Inflammatory macrophage treated with lipopolysaccharide for 4 hours (primary cell): ENCODE measurements around the gene NUDT8.
"Not testable (repeated sequence)": the region's sequence is repeated elsewhere in the genome, so short reads cannot be mapped to it uniquely, and the experiment has no call there.

Experiments used
- DNase-seq: peaks from one replicate; pipeline ENCODE4 v3.0.0-alpha.2; 2020

The NUDT8 gene

DNA sequence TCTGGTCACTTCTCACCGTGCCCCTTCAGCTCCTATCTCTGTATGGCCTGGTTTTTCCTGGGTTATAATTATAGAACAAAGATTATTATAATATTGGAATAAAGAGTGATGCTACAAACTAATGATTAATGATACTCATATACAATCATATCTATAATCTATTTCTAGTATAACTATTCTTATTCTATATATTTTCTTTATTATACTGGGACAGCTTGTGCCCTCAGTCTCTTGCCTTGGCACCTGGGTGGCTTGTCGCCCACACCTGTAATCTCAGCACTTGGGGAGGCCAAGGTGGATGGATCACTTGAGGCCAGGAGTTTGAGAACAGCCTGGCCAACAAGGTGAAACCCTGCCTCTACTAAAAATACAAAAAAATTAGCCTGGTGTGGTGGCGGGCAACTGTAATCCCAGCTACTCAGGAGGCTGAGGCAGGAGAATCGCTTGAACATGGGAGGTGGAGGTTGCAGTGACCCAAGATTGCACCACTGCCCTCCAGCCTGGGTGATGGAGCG is 30.0 kb upstream of the NUDT8 start:
- DNase-seq: not testable (repeated sequence)

DNA sequence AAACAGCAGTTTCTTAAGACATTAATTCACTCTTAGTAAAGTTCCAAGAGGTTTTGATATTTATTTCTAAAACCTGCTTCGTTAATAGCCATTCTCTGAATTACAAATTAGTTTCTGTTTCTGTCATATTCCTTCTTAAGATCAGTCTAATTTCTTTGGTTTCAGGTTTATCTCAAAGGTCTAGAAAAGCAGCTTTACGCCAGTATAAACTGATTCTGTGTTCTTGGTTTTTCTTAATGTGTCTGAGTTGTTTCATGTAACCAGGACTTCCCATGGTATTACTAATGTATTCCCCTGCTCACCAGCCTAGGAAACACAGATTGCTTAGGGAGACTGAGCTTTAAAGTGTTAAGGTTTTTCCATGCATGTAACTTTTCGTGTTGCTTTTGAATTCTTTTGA is 27.6 kb upstream of the NUDT8 start:
- no peak for DNase-seq

DNA sequence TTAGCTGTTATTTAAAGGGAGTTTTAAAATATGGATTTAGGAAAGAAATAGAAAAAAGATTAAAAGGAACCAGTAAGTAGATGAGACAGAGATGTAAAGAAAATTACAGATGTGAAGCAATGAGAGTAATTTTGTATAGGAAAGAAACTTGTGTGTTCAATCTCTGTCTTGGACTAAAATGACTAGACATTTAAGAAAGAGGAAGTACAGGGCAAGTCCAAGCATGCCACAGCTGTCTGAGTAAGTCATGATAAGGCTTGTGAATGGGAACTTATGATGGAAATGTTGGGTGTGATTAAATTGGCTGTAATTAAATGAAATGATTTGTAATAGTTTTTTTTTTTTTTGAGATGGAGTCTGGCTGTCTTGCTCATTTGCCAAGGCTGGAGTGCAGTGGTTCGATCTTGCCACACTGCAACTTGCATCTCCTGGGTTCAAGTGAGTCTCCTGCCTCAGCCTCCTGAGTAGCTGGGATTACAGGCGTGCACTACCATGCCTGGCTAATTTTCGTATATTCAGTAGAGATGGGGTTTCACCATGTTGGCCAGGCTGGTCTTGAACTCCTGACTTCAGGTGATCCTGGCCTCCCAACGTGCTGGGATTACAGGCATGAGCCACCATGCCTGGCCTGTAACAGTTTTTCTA is 26.7 kb upstream of the NUDT8 start:
- DNase-seq: peak; percentile 67

DNA sequence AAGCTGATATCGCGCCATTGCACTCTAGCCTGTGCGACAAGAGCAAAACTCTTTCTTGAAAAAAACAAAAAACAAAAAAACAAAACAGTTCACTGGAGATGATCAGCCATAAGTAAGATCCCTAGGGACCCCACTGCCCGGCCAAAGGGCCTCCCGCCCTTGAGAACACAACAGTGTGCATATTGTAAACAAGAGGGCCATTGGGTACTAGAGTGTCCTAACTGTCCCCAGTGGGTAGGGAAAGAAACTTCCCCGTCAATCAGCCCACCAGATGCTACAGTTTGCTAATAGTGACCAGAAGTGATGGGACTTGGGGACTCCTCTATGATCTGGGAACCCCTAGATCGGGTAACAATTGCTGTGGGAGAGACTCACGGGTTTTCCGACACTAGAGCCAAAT is 24.5 kb upstream of the NUDT8 start:
- DNase-seq: no peak

DNA sequence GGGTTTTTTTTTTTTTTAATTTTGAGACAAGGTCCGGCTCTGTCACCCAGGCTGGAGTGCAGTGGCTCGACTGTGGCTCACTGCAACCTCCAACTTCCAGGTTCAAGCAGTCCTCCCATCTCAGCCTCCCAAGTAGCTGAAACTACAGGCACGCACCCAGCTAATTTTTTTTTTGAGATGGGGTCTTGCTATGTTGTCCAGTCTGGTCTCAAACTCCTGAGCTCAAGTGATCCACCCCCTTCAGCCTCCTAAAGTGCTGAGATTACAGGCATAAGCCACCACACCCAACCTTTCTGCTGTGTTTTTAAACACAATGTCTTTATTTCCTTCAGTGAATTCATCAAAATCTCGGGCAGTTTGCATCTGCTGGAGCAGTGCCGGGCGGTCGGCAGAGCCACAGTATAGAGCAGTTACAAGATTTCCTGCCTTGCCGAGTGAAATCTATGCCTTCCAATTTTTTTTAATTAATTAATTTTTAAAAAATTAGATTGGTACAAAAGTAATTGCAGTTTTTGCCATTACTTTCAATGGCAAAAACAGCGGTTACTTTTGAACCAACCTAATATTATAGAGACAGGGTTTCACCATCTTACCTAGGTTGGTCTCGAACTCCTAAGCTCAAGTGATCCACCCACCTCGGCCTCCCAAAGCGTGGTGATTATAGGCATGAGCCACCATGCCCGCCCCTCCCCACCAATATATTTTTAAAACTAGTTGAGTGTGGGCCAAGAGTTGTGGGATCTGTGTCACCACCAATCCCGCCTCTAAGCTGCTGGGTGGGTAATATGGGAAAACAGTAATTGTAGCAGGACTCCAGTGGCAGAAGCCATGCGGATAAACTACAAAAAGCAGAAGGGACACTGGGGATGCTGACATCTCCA is 23.5 kb upstream of the NUDT8 start:
- no peak for DNase-seq

DNA sequence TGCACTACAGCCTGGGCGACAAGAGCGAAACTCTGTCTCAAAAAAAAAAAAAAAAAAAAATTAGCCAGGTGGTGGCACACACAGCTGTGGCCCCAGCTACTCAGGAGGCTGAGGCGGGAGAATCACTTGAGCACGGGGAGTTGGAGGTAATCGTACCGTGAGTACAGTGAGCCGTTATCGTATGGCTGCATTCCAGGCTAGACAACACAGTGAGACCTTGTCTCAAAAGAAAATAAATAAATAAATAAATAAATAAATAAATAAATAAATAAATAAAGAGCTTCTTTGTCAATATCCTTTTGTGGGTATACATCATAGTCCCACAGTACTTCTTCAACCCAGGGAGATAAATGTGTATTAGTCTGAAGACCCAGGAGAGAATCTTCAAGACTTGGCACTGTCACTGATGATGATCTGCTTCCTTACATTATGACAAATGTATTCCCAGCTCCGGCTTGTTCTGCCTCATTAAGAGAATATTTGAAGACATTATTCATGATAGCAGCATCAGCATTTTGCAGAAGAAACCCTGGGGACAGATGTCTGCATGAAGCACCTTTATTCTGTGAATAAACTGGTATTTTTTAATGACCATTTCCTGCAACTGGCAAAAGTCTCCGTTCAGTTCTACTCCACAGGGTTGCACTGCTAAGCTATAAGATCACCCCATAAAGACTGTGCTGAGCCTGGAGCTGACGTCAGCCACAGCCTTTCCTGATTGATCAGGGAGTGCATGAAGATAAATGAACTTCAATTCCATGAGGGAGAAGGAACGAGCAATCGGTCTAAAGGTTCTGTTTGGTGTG is 22.4 kb upstream of the NUDT8 start:
- DNase-seq: no peak

DNA sequence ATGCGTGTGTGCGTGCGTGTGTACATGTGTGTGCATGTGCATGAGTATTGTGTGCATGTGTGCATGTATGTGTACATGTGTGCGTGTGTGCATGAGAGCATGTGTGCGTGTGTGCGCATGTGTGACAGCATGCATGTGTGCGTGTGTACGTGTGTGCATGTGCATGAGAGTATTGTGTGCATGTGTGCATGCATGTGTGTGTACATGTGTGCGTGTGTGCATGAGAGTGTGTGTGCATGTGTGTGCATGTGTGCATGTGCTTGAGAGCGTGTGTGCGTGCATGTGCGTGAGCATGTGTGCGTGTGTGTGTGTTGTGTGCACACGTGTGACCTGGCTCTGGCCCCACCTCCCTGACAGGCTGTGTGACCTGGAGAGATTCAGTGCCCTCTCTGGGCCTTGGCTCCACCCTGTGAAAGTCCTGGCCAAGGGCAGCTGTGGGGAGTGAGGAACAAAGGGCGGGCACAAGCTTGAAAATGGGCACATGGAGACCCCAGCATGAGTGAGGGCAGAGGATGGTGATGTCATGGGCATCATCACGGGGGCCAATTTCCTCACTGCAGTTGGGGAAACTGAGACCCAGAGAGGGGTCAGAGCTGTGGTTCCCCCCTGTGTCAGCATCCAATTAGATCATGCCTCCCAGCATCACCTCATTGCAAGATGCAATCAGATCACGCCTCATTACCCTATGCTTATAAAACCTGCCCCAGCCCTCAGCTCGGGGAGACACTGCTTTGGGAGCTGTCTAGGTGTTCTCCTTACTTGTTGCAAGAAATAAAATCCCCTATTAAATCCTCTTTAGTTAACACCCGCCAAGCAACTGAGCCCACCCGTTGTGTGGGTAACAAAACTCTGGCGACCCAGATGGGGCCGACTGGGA is 20.1 kb upstream of the NUDT8 start:
- DNase-seq: no peak

DNA sequence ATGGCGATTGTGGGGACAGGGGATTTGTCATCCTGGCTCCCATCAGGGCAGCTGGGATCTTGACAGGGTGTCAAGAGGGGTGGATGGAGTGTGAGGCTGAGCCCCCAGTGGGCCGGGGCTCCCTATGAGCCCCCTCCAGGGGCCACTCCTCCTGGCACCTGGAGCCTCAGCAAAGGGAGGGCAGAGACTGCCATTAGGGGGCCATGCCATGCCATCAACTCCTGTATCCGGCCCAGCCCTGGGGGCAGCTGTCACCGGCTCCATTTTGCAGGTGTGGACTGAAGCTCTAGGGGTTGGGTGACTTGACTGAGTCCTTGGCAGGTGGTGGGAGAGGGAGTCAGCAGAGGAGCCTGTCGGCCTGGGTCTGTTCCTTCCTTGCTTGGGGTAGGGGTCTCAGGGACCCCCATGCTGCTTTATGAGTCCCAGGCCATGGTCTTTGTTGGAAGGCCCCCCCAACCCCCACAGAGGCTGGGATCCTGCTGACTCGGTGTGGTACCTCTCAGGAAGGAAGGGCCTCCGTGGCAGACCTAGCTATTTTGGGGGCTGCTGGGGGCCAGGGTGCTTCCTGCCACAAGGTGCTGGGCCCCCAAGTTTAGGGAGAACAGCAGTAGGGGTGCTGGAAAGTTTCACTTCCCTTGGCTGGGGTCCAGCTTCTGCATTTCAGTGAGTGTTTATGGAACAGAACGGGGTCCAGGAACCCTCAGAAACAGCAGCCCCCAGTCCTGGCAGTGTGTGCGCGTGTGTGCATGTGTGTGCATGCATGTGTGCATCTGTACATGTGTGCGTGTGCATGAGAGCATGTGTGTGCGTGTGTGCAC is 19.3 kb upstream of the NUDT8 start:
- peak; percentile 8 for DNase-seq

DNA sequence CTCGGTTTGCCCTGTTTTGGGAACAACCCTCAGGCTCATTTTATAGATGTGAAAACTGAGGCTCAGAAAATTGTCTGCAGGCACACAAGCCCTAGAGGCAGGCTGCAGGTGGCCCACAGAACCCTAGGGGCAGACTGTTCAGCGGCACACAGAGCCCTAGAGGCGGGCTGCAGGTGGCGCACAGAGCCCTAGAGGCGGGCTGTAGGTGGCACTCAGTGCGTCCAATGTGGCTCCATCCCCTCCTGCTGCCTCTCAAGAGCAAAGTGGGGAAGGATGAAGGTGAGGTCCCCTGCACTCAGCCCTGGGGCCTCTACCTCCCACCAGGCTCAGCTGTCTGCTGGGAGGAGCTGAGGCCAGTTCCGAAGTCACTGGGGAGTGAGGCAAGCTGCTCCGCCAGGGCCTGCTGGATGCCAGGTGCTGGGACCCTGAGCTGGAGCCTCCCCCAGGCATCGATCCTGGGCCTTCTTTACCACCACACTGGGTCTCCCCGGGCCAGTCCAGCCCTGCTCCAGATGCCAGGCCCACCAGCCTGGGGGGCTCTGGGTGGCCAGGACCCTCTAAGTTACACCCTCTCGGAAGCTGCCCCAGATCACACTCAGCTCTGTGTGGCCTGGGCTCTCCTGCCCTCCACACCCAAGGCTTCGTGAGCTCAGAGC is 18.5 kb upstream of the NUDT8 start:
- DNase-seq: peak; percentile 10

DNA sequence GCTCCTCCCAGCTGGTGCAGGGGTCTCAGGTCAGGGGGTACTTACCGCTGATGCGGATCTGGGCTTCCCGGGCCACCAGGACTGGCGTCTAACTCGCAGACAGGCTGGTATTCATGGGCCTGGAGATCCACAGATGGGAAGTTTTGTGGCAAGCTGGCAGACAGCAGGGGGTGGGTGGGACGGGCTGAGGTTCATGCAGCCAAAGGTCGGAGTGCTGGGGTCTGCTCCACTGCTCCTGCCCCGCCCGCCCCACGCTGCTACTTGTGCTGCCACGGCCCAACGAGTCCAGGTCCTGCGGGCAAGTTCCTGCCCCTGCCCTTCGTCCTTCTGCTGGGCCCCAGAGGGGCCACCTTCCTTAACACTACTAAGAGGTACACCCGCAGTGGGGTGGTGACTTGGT is 17.7 kb upstream of the NUDT8 start:
- no peak for DNase-seq

DNA sequence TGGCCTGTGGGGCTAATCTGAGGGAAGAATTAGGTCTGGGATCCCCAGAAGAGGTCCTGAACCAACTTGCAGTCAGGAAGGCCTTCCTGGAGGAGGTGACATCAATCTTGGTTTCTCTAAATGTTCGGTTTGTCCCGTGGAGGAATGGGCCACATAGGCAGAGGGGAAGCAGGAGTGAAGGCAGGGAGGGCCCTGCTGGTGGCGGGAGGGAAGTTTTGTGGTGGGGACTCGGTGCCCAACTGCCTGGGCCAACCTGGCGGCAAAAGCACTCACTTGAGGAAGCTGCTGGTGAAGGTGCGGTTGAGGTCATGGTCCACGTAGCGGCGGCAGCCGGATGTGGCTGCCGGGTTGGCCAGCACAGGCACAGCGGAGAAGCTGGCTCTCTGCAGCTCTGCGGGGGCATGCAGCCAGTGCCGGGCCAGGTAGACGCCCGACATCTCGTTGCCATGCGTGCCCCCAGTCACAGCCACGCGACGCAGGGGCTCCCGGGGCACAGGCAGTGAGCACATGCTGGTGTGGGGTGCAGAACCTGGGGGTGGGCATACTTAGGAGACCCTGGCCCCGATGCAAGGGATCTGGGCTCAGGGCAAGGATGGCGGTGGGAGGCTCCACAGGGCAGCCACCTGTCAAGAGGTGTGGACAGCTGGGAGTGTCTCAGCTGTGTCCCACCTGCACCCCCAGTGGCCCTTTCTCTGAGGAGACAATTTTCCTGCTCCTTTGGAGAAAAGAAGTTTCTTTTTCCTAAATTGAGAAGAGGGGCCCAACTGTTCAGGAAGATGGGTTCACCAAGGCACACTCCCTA is 17.0 kb upstream of the NUDT8 start:
- DNase-seq: no peak

DNA sequence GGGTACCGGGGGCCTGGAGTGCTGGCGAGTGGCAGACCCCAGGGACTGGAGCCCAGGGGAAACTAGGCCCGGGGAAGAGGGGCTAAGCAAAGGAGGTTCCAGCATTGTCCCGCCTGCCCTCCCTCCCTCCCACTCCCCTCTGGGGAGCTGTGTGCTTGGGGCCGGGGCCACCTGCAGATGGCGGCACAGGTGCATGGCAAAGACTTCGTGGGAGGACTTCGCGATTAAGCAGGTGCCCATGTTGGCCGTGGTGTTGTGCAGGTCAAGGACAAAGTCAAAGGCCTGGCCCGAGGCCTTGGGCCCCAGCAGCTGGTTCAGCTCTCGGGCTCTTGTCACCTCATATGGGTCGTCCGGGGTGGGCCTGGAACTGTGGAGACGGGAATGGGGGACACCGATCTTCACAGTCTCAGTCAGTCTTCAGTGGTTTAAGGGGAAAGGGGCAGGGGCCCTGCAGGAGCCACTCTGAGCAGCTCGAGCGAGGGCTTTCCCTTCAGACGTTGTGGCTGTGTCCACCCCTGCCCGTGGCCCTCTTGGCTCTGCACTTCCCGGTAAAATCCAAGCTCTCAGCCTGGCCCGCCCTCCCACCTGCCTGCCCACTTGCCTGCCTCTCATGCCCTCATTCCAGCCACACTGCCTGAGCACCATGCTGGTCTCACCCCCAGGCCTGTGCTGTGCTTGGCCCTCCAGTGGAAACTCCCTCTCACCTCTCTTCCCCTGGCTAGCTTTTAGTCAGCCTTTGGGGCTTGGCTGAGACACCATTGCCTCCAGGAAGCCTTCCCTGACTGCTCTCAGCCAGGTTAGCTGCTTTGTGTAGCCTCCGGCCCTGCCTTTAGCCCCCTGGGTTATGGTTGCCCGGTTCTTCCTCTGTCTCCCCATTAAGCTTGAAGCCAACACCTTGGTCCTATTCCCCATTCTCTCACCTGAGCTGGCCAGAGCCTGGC is 16.1 kb upstream of the NUDT8 start:
- no peak for DNase-seq

DNA sequence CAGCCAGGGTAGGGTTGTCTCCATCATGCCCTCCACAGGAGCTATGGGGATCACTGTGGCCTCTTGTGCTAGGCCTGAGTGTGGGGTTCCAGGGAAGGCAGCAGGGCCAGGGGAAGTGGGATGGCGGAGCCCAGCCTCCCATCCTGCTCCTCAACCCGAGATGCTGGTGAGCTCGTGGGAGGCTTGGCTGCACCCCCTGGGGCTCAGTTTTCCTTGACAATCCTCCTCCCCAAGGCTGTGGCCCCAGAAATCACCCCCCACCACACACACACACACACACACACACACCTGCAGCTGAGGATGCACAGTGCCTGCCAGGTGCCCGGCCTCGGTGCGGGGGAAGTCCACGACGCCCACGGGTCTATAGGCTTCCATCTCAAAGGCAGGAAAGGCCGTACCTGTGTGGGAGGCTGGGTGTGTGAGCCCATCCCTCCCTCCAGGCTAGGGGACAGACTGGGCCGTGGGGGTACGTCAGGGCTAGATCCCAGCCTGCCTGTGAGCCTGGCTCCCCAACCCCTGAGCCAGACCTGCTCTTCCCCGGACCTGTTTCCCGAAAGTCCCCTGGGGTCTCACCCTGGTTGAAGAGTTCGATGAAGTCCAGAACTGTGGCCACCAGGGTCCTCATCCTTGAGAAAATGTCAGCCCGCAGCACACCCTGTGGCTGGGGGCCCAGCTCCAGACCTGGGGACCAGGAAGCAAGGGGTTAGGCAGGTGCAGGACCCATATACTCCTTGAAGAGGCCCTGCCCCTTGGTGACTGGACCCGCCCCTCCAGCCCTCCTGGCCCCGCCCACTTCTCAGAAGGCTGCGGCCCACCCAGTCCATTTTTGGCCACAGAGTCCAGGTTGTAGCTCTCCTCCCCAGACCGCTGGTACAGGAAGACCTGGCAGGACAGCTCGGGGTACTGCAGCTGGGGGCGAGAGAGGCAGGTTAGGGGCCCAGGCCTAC is 15.0 kb upstream of the NUDT8 start:
- no peak for DNase-seq

DNA sequence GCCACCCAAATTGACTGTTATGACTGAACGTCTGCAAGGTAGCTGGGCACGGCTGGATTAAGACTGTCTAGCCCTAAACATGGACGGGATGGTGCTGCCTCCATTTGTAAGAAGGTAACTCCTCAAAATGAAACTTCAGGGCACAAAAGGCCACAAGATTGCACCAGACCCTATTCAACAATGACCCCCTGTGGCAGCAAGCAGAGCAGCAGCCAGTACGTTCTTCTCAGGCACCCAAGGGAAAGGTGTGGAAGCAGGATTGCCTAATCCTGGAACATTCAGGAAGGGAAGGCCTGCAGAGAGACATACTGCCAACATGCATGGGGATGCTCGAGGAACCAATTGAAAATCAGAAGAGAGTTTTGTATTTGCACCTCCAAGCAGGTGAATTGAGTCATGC is 14.3 kb upstream of the NUDT8 start:
- peak; percentile 5 for DNase-seq

DNA sequence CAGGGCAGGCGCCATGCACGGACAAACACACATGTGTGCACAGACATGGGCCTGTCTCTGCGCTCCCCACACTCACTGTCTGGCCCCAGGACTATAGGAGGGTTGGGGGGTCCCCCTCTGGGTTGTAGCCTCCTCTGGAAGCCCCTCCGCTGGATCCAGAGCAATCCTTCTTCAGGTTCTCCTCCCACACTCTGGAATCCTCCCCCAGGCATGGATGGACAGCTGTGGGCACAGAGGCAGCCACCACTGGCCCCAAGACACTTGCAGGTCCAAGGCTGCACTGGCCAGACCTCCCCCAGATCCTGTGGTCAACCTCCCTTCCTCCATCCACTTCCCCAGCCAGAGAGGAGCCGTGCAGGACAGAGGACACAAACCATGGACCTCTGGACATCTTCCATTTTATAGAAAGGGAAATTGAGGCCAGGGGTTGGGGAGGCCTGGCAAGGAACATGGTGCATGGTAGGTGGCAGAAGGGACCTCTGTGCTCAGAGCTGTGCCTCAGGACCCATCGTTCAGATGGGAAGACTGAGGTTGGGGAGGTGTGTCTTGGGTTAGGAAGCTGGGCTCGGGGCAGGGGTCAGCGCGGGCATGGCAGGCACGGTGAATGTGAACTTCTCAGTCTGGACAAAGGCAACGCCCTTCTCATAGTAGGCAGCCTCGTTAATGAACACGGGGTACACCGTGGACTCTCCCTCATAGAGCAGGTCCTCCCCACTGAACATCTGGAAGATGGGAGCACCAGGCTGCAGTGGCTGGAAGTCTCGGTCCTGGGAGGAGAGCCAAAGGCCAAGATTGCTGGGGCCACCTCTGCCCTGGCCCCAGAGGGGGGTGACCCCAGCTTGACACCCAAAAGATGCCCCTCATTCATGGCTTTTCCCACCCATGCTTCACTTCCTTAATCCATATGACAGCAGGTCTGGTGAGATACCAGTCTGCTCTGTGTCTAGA is 12.7 kb upstream of the NUDT8 start:
- no peak for DNase-seq
